ENCODE data around the gene TOGARAM2. TPM values are rescaled to one million over a fixed set of nuclear protein-coding genes. Genes with fewer than 3 reads are reported as not detected.
A peak's percentile ranks its signal among the peaks of the same experiment; 100 is the strongest.

Gene TOGARAM2
- total and polyA plus RNA-seq, 2 experiments from 2014 or later, result not detected

- TF ChIP-seq EZH2 (IDR thresholded peaks at IDR 0.05; ENCODE audit: insufficient read depth, poor library complexity, severe bottlenecking) (no peak), EZH2phosphoT487 (IDR thresholded peaks at IDR 0.05; ENCODE audit: insufficient read depth, low read depth) (no peak)
- in situ Hi-C loops (cut with MboI), result no loop called here
- no peaks in the 10 kb centered on the region for H3K27me3 ChIP-seq (replicated peaks; ENCODE audit: insufficient read depth)
- no peak overlapping the region for H2AFZ ChIP-seq
- DNase-seq, result no peak
- no peak overlapping the region for H3K9ac ChIP-seq
- H4K20me1 ChIP-seq (ENCODE audit: insufficient read depth), result no peaks in the 10 kb centered on the region
- no peaks in the 10 kb centered on the region for H3K9me3 ChIP-seq (ENCODE audit: low read depth)
- no peak overlapping the region for H3K4me2 ChIP-seq (ENCODE audit: unreplicated experiment)
- H3F3A ChIP-seq (ENCODE audit: insufficient read depth), result no peaks in the 10 kb centered on the region
- WGBS, 2 experiments (ENCODE audit: low coverage in 1 of 2, low lambda C conversion rate in 2 of 2, missing lambda C conversion rate in 2 of 2), result 74 to 88% methylated on average over 8 of the region's 8 CpGs
- H3K9me2 ChIP-seq (ENCODE audit: insufficient read depth), result no peaks in the 10 kb centered on the region
- no peaks in the 10 kb centered on the region for H3K36me3 ChIP-seq (ENCODE audit: low read depth)
- no peak overlapping the region for H3K4me3 ChIP-seq
- no peak overlapping the region for H3K27ac ChIP-seq
- H3K79me2 ChIP-seq (ENCODE audit: insufficient read depth), result no peaks in the 10 kb centered on the region
- peaks cover 7% of the 10 kb centered on the region; the same call in 1 of the 2 replicates for H3K4me1 ChIP-seq (ENCODE audit: insufficient read depth)
Observed at GRCh38 chr2:29050591-29050990, 69.5 kb downstream of the TOGARAM2 start.

GRCh38 chr2:29051730-29052129, 70.6 kb downstream of the TOGARAM2 start:
- no peak for DNase-seq
- H2AFZ ChIP-seq, result no peak overlapping the region
- no peak overlapping the region for H3K4me3 ChIP-seq
- no peak for TF ChIP-seq EZH2phosphoT487 (IDR thresholded peaks at IDR 0.05; ENCODE audit: insufficient read depth, low read depth)
- no peak for TF ChIP-seq EZH2 (IDR thresholded peaks at IDR 0.05; ENCODE audit: insufficient read depth, poor library complexity, severe bottlenecking)
- no peaks in the 10 kb centered on the region for H3K27me3 ChIP-seq (replicated peaks; ENCODE audit: insufficient read depth)
- H3K9me3 ChIP-seq (ENCODE audit: low read depth), result no peaks in the 10 kb centered on the region
- no peak overlapping the region for H3K27ac ChIP-seq
- in situ Hi-C loops (cut with MboI), result no loop called here
- WGBS, 2 experiments (ENCODE audit: low coverage in 1 of 2, low lambda C conversion rate in 2 of 2, missing lambda C conversion rate in 2 of 2), result 79 to 80% methylated on average over 12 of the region's 12 CpGs
- H3K4me2 ChIP-seq (ENCODE audit: unreplicated experiment), result no peak overlapping the region
- H3K9me2 ChIP-seq (ENCODE audit: insufficient read depth), result no peaks in the 10 kb centered on the region
- H3K9ac ChIP-seq, result no peak overlapping the region
- peaks cover 7% of the 10 kb centered on the region; the same call in 1 of the 2 replicates for H3K4me1 ChIP-seq (ENCODE audit: insufficient read depth)
- no peaks in the 10 kb centered on the region for H3K36me3 ChIP-seq (ENCODE audit: low read depth)
- H4K20me1 ChIP-seq (ENCODE audit: insufficient read depth), result no peaks in the 10 kb centered on the region
- no peaks in the 10 kb centered on the region for H3F3A ChIP-seq (ENCODE audit: insufficient read depth)
- H3K79me2 ChIP-seq (ENCODE audit: insufficient read depth), result no peaks in the 10 kb centered on the region

- H3K27me3 ChIP-seq (replicated peaks; ENCODE audit: insufficient read depth), result no peaks in the 10 kb centered on the region
- DNase-seq, result no peak
- H3K4me2 ChIP-seq (ENCODE audit: unreplicated experiment), result no peak overlapping the region
- H3K27ac ChIP-seq, result no peak overlapping the region
- no peaks in the 10 kb centered on the region for H3K36me3 ChIP-seq (ENCODE audit: low read depth)
- no peaks in the 10 kb centered on the region for H3K9me2 ChIP-seq (ENCODE audit: insufficient read depth)
- no peaks in the 10 kb centered on the region for H3K9me3 ChIP-seq (ENCODE audit: low read depth)
- no peaks in the 10 kb centered on the region for H3F3A ChIP-seq (ENCODE audit: insufficient read depth)
- no peaks in the 10 kb centered on the region for H3K79me2 ChIP-seq (ENCODE audit: insufficient read depth)
- no peak overlapping the region for H3K9ac ChIP-seq
- H3K4me1 ChIP-seq (ENCODE audit: insufficient read depth), result peaks cover 7% of the 10 kb centered on the region; the same call in 1 of the 2 replicates
- in situ Hi-C loops (cut with MboI), result no loop called here
- no peak for TF ChIP-seq EZH2phosphoT487 (IDR thresholded peaks at IDR 0.05; ENCODE audit: insufficient read depth, low read depth)
- no peak for TF ChIP-seq EZH2 (IDR thresholded peaks at IDR 0.05; ENCODE audit: insufficient read depth, poor library complexity, severe bottlenecking)
- WGBS, 2 experiments (ENCODE audit: low coverage in 1 of 2, low lambda C conversion rate in 2 of 2, missing lambda C conversion rate in 2 of 2), result 72 to 74% methylated on average over 6 of the region's 6 CpGs
- H3K4me3 ChIP-seq, result no peak overlapping the region
- no peaks in the 10 kb centered on the region for H4K20me1 ChIP-seq (ENCODE audit: insufficient read depth)
- no peak overlapping the region for H2AFZ ChIP-seq
Observed at GRCh38 chr2:29052807-29053206, 71.7 kb downstream of the TOGARAM2 start.

DNA sequence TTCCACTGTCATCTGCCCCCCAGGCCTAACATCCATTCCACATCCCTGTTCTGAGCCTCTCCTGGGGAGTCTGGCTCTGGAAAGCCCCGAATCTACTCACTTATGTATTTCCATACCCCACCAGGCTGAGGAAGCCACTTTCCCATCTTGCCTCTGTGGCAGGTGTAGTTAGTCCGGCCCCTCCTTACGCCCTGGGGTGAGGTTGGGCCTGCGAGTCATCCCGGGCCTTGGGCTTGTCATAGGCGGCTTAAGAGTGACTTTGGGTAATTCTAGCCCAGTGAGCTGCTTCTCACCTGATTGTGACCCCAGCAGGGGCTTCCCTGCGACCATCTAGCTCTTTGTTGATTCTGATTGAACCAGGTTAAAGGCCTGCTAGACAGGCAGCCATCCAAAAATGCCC, 72.1 kb downstream of the TOGARAM2 start:
- Histone ChIP-seq H3K36me3 (ENCODE audit: low read depth) (no peaks in the 10 kb centered on the region), H3K79me2 (ENCODE audit: insufficient read depth) (no peaks in the 10 kb centered on the region), H3K27me3 (replicated peaks; ENCODE audit: insufficient read depth) (no peaks in the 10 kb centered on the region), H3K9me3 (ENCODE audit: low read depth) (no peaks in the 10 kb centered on the region), H3F3A (ENCODE audit: insufficient read depth) (no peaks in the 10 kb centered on the region), H3K9me2 (ENCODE audit: insufficient read depth) (no peaks in the 10 kb centered on the region), H2AFZ (peak overlapping the region; percentile 75), H3K9ac (no peak overlapping the region), H3K4me2 (ENCODE audit: unreplicated experiment) (no peak overlapping the region), H3K4me3 (no peak overlapping the region), H3K4me1 (ENCODE audit: insufficient read depth) (peaks cover 7% of the 10 kb centered on the region; the same call in 1 of the 2 replicates), H4K20me1 (ENCODE audit: insufficient read depth) (no peaks in the 10 kb centered on the region), H3K27ac (no peak overlapping the region)
- in situ Hi-C loops (cut with MboI), result no loop called here
- 78% methylated on average over 7 of the region's 7 CpGs for WGBS, 2 experiments (ENCODE audit: low coverage in 1 of 2, low lambda C conversion rate in 2 of 2, missing lambda C conversion rate in 2 of 2)
- no peak for DNase-seq
- TF ChIP-seq EZH2phosphoT487 (IDR thresholded peaks at IDR 0.05; ENCODE audit: insufficient read depth, low read depth), result no peak
- TF ChIP-seq EZH2 (IDR thresholded peaks at IDR 0.05; ENCODE audit: insufficient read depth, poor library complexity, severe bottlenecking), result no peak

Data from GM23248 (cell line).